ENCODE measurements around the gene RAPGEFL1.

RAPGEFL1 gene

DNA sequence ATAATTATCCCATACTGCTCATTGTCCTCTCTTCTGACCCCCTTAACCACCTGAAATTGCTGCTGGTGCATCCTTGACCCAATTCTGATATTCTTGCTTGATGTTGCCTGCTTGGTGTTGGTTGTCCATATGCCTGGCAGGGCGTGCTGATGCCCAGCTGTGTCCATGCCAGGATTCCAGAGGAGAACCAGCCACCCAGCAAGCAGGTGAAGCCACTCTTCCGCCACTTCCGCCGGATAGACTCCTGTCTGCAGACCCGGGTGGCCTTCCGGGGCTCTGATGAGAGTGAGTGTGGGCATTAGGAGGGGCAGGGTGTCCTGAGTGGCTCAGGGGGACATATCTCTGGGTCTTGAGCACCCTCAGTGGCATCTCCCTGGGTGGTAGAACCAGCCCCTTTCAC is 11.4 kb downstream of the RAPGEFL1 start:
- Histone ChIP-seq H3K36me3 (ENCODE audit: insufficient read depth, low read length) (no peaks in the 10 kb centered on the region), H2AFZ (ENCODE audit: low read length) (no peak overlapping the region), H3K9me3 (ENCODE audit: insufficient read depth, low read depth, low read length) (no peaks in the 10 kb centered on the region), H3K4me2 (ENCODE audit: low read depth, low read length, poor library complexity, severe bottlenecking) (no peak overlapping the region), H4K20me1 (ENCODE audit: insufficient read depth, low read length, poor library complexity, severe bottlenecking) (no peaks in the 10 kb centered on the region), H3K4me1 (ENCODE audit: insufficient read depth, low read length, poor library complexity, severe bottlenecking) (peaks cover 18% of the 10 kb centered on the region), H3F3A (ENCODE audit: low read depth) (no peaks in the 10 kb centered on the region), H3K4me3 (ENCODE audit: low read length, poor library complexity, severe bottlenecking) (no peak overlapping the region), H3K27me3 (ENCODE audit: insufficient read depth, low read length, poor library complexity, severe bottlenecking) (no peaks in the 10 kb centered on the region), H3K9me2 (replicated peaks; ENCODE audit: low read depth, low read length) (no peaks in the 10 kb centered on the region), H3K79me2 (ENCODE audit: insufficient read depth, low read length) (no peaks in the 10 kb centered on the region), H3K9ac (ENCODE audit: low read depth, low read length, poor library complexity, severe bottlenecking) (no peak overlapping the region)
- TF ChIP-seq EZH2phosphoT487 (IDR thresholded peaks at IDR 0.05; ENCODE audit: borderline replicate concordance) = no peak
- TF ChIP-seq, protein P1, sequence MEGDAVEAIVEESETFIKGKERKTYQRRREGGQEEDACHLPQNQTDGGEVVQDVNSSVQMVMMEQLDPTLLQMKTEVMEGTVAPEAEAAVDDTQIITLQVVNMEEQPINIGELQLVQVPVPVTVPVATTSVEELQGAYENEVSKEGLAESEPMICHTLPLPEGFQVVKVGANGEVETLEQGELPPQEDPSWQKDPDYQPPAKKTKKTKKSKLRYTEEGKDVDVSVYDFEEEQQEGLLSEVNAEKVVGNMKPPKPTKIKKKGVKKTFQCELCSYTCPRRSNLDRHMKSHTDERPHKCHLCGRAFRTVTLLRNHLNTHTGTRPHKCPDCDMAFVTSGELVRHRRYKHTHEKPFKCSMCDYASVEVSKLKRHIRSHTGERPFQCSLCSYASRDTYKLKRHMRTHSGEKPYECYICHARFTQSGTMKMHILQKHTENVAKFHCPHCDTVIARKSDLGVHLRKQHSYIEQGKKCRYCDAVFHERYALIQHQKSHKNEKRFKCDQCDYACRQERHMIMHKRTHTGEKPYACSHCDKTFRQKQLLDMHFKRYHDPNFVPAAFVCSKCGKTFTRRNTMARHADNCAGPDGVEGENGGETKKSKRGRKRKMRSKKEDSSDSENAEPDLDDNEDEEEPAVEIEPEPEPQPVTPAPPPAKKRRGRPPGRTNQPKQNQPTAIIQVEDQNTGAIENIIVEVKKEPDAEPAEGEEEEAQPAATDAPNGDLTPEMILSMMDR (conservative IDR thresholded peaks at IDR 0.05; ENCODE audit: low read length) = no peak

DNA sequence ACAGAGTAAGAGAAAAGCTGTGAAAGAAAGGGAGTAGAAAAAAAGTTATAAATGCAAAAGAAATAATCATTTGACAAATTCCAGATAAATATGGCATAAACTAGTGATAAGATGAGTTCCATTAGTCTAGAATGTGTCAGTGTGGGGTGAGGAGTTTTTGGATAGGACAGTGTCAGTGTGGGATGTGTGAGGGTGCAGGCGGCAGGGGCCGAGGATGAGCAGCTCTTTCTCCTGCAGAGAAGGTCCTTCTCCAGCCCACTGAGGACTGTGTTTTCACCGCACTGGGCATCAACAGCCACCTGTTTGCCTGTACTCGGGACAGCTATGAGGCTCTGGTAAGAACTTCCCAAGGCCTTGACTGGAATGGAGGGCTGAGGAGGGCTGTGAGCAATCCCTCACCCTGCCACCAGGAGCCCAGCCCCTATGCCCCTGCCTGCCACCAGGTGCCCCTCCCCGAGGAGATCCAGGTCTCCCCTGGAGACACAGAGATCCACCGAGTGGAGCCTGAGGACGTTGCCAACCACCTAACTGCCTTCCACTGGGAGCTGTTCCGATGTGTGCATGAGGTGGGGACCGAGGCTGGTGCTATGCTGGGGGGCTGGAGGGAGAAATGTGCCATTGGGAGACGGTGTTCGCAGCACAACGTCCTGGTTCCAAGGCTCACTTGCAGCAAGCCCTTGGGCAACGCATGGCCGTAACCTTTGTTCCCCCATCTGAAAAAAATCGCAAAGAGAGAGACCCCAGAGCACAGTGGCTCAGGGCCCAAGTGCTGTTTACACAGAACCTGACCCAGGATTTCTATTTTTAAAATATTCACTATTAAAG is 13.1 kb downstream of the RAPGEFL1 start:
- H3K36me3 ChIP-seq (ENCODE audit: insufficient read depth, low read length) = no peaks in the 10 kb centered on the region
- H3K4me3 ChIP-seq (ENCODE audit: low read length, poor library complexity, severe bottlenecking) = peak overlapping the region; percentile 77
- no peaks in the 10 kb centered on the region for H4K20me1 ChIP-seq (ENCODE audit: insufficient read depth, low read length, poor library complexity, severe bottlenecking)
- H3K9me3 ChIP-seq (ENCODE audit: insufficient read depth, low read depth, low read length) = no peaks in the 10 kb centered on the region
- H3K4me2 ChIP-seq (ENCODE audit: low read depth, low read length, poor library complexity, severe bottlenecking) = peak overlapping the region; percentile 77
- H3F3A ChIP-seq (ENCODE audit: low read depth) = no peaks in the 10 kb centered on the region
- no peaks in the 10 kb centered on the region for H3K9me2 ChIP-seq (replicated peaks; ENCODE audit: low read depth, low read length)
- peak overlapping the region; percentile 92 for H2AFZ ChIP-seq (ENCODE audit: low read length)
- TF ChIP-seq, protein P1 (conservative IDR thresholded peaks at IDR 0.05; ENCODE audit: low read length) = peak; percentile 80
- no peak for TF ChIP-seq EZH2phosphoT487 (IDR thresholded peaks at IDR 0.05; ENCODE audit: borderline replicate concordance)
- no peaks in the 10 kb centered on the region for H3K79me2 ChIP-seq (ENCODE audit: insufficient read depth, low read length)
- no peaks in the 10 kb centered on the region for H3K27me3 ChIP-seq (ENCODE audit: insufficient read depth, low read length, poor library complexity, severe bottlenecking)
- peaks cover 27% of the 10 kb centered on the region for H3K4me1 ChIP-seq (ENCODE audit: insufficient read depth, low read length, poor library complexity, severe bottlenecking)
- H3K9ac ChIP-seq (ENCODE audit: low read depth, low read length, poor library complexity, severe bottlenecking) = peak overlapping the region; percentile 84

DNA sequence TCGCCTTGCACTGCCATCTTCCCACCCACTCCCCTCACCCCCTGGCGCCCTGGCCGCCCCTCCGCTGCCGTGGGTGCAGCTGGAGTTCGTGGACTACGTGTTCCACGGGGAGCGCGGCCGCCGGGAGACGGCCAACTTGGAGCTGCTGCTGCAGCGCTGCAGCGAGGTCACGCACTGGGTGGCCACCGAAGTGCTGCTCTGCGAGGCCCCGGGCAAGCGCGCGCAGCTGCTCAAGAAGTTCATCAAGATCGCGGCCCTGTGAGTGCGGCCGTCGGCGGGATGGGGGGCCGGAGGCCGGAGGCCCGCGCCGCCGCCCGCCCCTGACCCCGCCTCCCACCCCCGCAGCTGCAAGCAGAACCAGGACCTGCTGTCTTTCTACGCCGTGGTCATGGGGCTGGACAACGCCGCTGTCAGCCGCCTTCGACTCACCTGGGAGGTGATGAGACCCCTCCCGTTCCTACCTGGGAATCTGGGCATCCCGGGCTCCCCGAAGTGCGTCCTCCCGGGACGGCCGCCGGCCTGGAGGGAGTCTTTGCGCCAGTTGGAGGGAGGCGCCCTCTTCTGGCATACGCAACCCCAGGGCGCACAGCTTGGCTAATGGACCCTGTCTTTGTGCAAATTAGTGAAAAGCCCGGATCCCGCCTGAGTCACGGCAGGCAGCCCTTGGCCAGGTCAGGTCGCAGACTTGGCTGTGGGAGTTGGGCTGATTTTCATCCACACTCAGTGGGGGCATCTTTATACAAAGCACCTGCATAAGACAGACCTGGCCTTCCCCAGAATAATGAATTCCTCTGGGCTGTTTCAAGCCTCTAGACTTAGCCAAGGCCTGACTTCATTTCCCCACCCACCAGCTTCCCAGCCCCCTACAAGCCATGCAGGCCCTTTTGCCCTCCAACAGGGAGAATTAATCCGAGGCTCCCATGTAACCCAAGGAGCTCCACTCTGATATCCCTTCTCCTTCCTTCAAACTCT is 14.3 kb downstream of the RAPGEFL1 start:
- Histone ChIP-seq H3K36me3 (ENCODE audit: insufficient read depth, low read length) (no peaks in the 10 kb centered on the region), H3K9me2 (replicated peaks; ENCODE audit: low read depth, low read length) (no peaks in the 10 kb centered on the region), H3K9me3 (ENCODE audit: insufficient read depth, low read depth, low read length) (no peaks in the 10 kb centered on the region), H3K79me2 (ENCODE audit: insufficient read depth, low read length) (no peaks in the 10 kb centered on the region), H3K9ac (ENCODE audit: low read depth, low read length, poor library complexity, severe bottlenecking) (peak overlapping the region; percentile 84), H3K27me3 (ENCODE audit: insufficient read depth, low read length, poor library complexity, severe bottlenecking) (no peaks in the 10 kb centered on the region), H4K20me1 (ENCODE audit: insufficient read depth, low read length, poor library complexity, severe bottlenecking) (no peaks in the 10 kb centered on the region), H2AFZ (ENCODE audit: low read length) (peak overlapping the region; percentile 92), H3K4me1 (ENCODE audit: insufficient read depth, low read length, poor library complexity, severe bottlenecking) (peaks cover 27% of the 10 kb centered on the region), H3K4me2 (ENCODE audit: low read depth, low read length, poor library complexity, severe bottlenecking) (peak overlapping the region; percentile 77), H3F3A (ENCODE audit: low read depth) (no peaks in the 10 kb centered on the region), H3K4me3 (ENCODE audit: low read length, poor library complexity, severe bottlenecking) (peak overlapping the region; percentile 77)
- TF ChIP-seq, protein P1 (conservative IDR thresholded peaks at IDR 0.05; ENCODE audit: low read length) = peak; percentile 78
- no peak for TF ChIP-seq EZH2phosphoT487 (IDR thresholded peaks at IDR 0.05; ENCODE audit: borderline replicate concordance)
